Smooth muscle cell (in vitro differentiated cells): Measurements from ENCODE around the gene JAM2. TPM values are rescaled to one million over a fixed set of nuclear protein-coding genes. Genes with fewer than 3 reads are reported as not detected.

Source experiments
- DNase-seq: peaks from one replicate; lab custom pipeline; 2025; ENCODE audit not compliant: unreplicated experiment; lab: John Stamatoyannopoulos, UW
- H2AFZ ChIP-seq: fragments of 200-600 bp; sonication (generic); 2 replicates; pipeline ENCODE4 v1.6.0; 2016; ENCODE audit warnings: antibody characterized with exemption, low read depth, mild to moderate bottlenecking
- H3F3A ChIP-seq: fragments of 200-600 bp; sonication (generic); 2 replicates; pipeline ENCODE4 v1.6.0; 2017; ENCODE audit warnings: antibody characterized with exemption, low read depth
- H3K27ac ChIP-seq: fragments of 200-600 bp; sonication (generic); 2 replicates; pipeline ENCODE4 v1.5.1; 2016; ENCODE audit warnings: low read depth, mild to moderate bottlenecking
- H3K27me3 ChIP-seq: fragments of 200-600 bp; sonication (generic); 2 replicates; pipeline ENCODE4 v1.6.1; 2016; ENCODE audit warnings: low read depth, mild to moderate bottlenecking
- H3K36me3 ChIP-seq: fragments of 200-600 bp; sonication (generic); 2 replicates; pipeline ENCODE4 v1.5.1; 2016; ENCODE audit warnings: low read depth
- H3K4me1 ChIP-seq: fragments of 200-600 bp; sonication (generic); 2 replicates; pipeline ENCODE4 v1.5.1; 2016; ENCODE audit warnings: low read depth
- H3K4me2 ChIP-seq: fragments of 200-600 bp; sonication (generic); 2 replicates; pipeline ENCODE4 v1.6.0; 2016; ENCODE audit warnings: mild to moderate bottlenecking
- H3K4me3 ChIP-seq: fragments of 200-600 bp; sonication (generic); 2 replicates; pipeline ENCODE4 v1.5.1; 2016; ENCODE audit warnings: mild to moderate bottlenecking
- H3K79me2 ChIP-seq: fragments of 200-600 bp; sonication (generic); 2 replicates; pipeline ENCODE4 v1.6.0; 2016; ENCODE audit warnings: low read depth, mild to moderate bottlenecking
- H3K9ac ChIP-seq: fragments of 200-600 bp; sonication (generic); 2 replicates; pipeline ENCODE4 v1.6.0; 2016; ENCODE audit warnings: low read depth
- H3K9me3 ChIP-seq: fragments of 200-600 bp; sonication (generic); replicated peaks from 2 replicates; pipeline ENCODE4 v1.5.1; 2016; ENCODE audit warnings: low read depth
- H4K20me1 ChIP-seq: fragments of 200-600 bp; sonication (generic); 2 replicates; pipeline ENCODE4 v1.6.0; 2016; ENCODE audit warnings: low read depth
- WGBS: methylation state at CpG from one replicate; pipeline ENCODE4 v1.1.7; 2016; ENCODE audit warnings: low lambda C conversion rate; 5-methylcytosine and 5-hydroxymethylcytosine counted together
- polyA plus RNA-seq: library from polyadenylated mRNA; unstranded; fragments of >200 nt; fragmentation: Nextera tagmentation; extraction: Ambion mirVana; gene quantifications from 2 replicates; pipeline ENCODE4 v1.2.1, GENCODE V29; 2016
- total RNA-seq: library from RNA; depleted of rRNA; stranded (reverse); fragments of >200 nt; gene quantifications from 2 replicates; pipeline ENCODE4 v1.2.3, GENCODE V29; 2014
- TF ChIP-seq, protein P1 (sequence below): fragments of 200-600 bp; sonication (generic); IDR thresholded peaks from 2 replicates; pipeline ENCODE4 v1.5.1; 2017; ENCODE audit warnings: borderline replicate concordance, mild to moderate bottlenecking, antibody characterized with exemption; ENCODE audit not compliant: insufficient read depth, poor library complexity, severe bottlenecking

JAM2 gene
- total and polyA plus RNA-seq, 2 experiments from 2014 or later: 5.5 to 6.0 TPM

DNA sequence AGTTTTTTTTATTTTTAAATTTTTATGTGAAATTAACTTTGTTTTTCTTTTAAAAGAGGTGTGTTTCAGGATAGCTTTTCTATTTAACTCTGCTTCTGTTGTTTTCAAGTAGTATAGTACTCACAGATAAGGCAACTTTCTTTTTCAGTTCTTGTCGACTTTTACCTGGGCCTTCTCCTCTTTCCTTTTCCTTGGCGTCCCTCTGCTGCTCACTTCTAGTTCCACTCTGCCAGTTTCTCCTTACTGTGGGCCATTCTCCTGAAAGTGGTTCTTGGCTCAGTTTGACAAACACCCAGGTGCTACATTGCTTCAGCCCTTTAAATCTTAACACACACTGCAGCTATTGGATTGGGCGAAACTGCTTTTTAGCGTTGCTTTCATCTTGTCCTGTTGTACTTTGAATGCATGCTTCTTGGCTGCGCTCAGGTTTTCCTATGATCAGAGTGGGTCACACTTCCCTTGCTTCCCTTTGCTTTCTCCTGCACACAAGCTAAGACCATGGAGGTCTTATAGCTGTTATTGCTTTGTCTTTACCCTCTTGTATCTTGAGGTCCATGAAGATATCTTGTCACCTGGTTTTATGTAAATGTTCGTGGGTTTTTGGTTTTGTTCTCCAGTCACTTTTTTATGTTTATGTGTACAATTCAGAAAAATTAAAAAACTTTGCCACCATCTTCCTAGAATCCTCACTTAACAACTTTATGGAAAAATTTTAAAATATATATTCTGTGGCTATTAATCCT is 117.3 kb downstream of the JAM2 start:
- H2AFZ ChIP-seq: no peak overlapping the region
- H3K36me3 ChIP-seq: peaks cover 10% of the 10 kb centered on the region
- H4K20me1 ChIP-seq: no peaks in the 10 kb centered on the region
- no peaks in the 10 kb centered on the region for H3F3A ChIP-seq
- WGBS: 89% methylated on average over 6 of the region's 6 CpGs
- no peak overlapping the region for H3K4me3 ChIP-seq
- no peaks in the 10 kb centered on the region for H3K4me1 ChIP-seq
- H3K79me2 ChIP-seq: no peaks in the 10 kb centered on the region
- no peaks in the 10 kb centered on the region for H3K27me3 ChIP-seq
- H3K27ac ChIP-seq: no peak overlapping the region
- no peak for DNase-seq
- H3K4me2 ChIP-seq: no peak overlapping the region
- no peak overlapping the region for H3K9ac ChIP-seq
- H3K9me3 ChIP-seq: no peaks in the 10 kb centered on the region
- TF ChIP-seq, protein P1, sequence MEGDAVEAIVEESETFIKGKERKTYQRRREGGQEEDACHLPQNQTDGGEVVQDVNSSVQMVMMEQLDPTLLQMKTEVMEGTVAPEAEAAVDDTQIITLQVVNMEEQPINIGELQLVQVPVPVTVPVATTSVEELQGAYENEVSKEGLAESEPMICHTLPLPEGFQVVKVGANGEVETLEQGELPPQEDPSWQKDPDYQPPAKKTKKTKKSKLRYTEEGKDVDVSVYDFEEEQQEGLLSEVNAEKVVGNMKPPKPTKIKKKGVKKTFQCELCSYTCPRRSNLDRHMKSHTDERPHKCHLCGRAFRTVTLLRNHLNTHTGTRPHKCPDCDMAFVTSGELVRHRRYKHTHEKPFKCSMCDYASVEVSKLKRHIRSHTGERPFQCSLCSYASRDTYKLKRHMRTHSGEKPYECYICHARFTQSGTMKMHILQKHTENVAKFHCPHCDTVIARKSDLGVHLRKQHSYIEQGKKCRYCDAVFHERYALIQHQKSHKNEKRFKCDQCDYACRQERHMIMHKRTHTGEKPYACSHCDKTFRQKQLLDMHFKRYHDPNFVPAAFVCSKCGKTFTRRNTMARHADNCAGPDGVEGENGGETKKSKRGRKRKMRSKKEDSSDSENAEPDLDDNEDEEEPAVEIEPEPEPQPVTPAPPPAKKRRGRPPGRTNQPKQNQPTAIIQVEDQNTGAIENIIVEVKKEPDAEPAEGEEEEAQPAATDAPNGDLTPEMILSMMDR: no peak

DNA sequence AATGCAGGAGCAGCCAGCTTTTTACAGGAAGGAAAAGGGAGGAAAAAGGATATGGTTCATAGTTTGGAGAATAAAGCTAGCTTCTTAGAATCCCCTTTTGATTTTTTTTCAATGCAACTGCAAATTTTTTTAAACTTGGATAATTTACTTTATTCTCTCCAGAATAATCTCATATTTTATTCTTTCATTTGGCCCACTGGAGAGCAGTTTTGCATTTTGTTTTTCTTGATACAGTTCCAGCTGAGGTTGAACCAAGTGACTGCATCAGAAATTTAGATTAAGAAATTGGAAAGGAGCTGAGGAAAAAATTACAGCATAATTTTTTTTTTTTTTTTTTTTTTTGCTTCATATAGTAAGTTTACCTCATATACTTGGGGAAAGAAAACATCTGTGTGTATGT is 118.5 kb downstream of the JAM2 start:
- no peaks in the 10 kb centered on the region for H3K4me1 ChIP-seq
- no peaks in the 10 kb centered on the region for H3K27me3 ChIP-seq
- no peak overlapping the region for H3K4me3 ChIP-seq
- H4K20me1 ChIP-seq: no peaks in the 10 kb centered on the region
- no peak overlapping the region for H2AFZ ChIP-seq
- peaks cover 9% of the 10 kb centered on the region for H3K36me3 ChIP-seq
- no peak for DNase-seq
- no peak overlapping the region for H3K9ac ChIP-seq
- no peaks in the 10 kb centered on the region for H3K79me2 ChIP-seq
- no peaks in the 10 kb centered on the region for H3K9me3 ChIP-seq
- no peak overlapping the region for H3K27ac ChIP-seq
- TF ChIP-seq, protein P1: no peak
- H3F3A ChIP-seq: no peaks in the 10 kb centered on the region
- H3K4me2 ChIP-seq: no peak overlapping the region

DNA sequence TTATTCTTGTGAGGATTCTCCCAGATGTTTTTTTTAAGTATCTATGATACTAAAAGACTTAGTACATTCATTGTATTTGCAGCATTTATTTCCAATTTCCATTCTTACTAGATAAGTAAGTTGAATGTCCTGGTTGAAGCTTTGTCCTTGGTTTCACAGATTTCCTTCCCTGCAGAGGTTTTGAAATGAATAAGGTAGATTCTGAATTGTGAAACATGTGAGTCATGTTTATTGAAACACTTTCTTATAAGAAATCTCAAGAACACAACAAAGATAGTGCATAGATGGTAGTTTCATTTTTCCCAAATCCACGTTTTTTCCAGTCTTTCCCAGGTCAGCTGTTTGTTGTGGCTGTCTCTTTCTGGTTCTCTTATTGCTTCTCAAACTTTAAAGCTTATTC is 120.5 kb downstream of the JAM2 start:
- WGBS: 79% methylated on average over 1 of the region's 1 CpG
- H2AFZ ChIP-seq: no peak overlapping the region
- H3K4me3 ChIP-seq: no peak overlapping the region
- no peak overlapping the region for H3K4me2 ChIP-seq
- H3K79me2 ChIP-seq: no peaks in the 10 kb centered on the region
- H4K20me1 ChIP-seq: no peaks in the 10 kb centered on the region
- TF ChIP-seq, protein P1: no peak
- no peaks in the 10 kb centered on the region for H3K27me3 ChIP-seq
- H3K4me1 ChIP-seq: no peaks in the 10 kb centered on the region
- H3K9me3 ChIP-seq: no peaks in the 10 kb centered on the region
- H3K9ac ChIP-seq: no peak overlapping the region
- DNase-seq: no peak
- H3K27ac ChIP-seq: no peak overlapping the region
- peaks cover 13% of the 10 kb centered on the region for H3K36me3 ChIP-seq
- H3F3A ChIP-seq: no peaks in the 10 kb centered on the region

DNA sequence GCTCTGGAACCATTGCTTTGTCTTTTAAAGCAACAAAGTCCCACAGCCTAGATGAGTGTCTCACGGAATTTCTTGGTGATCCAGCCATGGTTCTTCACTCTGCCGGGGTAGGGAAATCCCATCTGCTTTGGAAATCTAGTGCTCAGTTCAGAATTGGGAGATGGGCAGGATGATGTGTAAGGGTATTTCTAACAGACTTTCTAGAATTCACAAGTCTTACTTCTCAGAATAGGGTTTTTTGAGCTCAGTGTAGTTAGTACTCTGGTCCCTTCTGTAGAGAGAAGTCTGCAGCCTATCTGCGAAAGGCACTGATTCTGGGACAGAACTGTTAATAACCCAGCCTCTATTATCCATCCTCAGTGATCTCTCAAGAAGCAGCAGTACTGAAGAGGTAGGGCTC is 121.0 kb downstream of the JAM2 start:
- no peaks in the 10 kb centered on the region for H3K79me2 ChIP-seq
- no peaks in the 10 kb centered on the region for H3F3A ChIP-seq
- H3K36me3 ChIP-seq: peaks cover 14% of the 10 kb centered on the region
- no peak overlapping the region for H2AFZ ChIP-seq
- H3K27ac ChIP-seq: no peak overlapping the region
- H3K4me1 ChIP-seq: no peaks in the 10 kb centered on the region
- H3K27me3 ChIP-seq: no peaks in the 10 kb centered on the region
- H3K9me3 ChIP-seq: no peaks in the 10 kb centered on the region
- no peak overlapping the region for H3K4me3 ChIP-seq
- TF ChIP-seq, protein P1: no peak
- WGBS: 92% methylated on average over 3 of the region's 3 CpGs
- H3K4me2 ChIP-seq: no peak overlapping the region
- DNase-seq: no peak
- no peak overlapping the region for H3K9ac ChIP-seq
- H4K20me1 ChIP-seq: no peaks in the 10 kb centered on the region
